Stimulated activated CD8-positive, alpha-beta memory T cell treated with anti-CD3 and anti-CD28 coated beads, Interleukin-4, amount 100 ng/mL, for 48 hours (primary cell): ENCODE data around the gene CFI.
"Not testable (repeated sequence)": the region's sequence is repeated elsewhere in the genome, so short reads cannot be mapped to it uniquely, and the experiment has no call there.

Source experiments
- DNase-seq: peaks from one replicate; pipeline ENCODE4 v3.0.0-alpha.2; 2020

Gene CFI

GRCh38 chr4:109787807-109788206 lies 14.0 kb downstream of the CFI start:
- DNase-seq: no peak

GRCh38 chr4:109786846-109787245 lies 15.0 kb downstream of the CFI start:
- no peak for DNase-seq

GRCh38 chr4:109782092-109782491 lies 19.7 kb downstream of the CFI start:
- DNase-seq: not testable (repeated sequence)

- DNase-seq: no peak
Observed at GRCh38 chr4:109764789-109765402, 36.9 kb downstream of the CFI start.

- no peak for DNase-seq
Observed at GRCh38 chr4:109764376-109764775, 37.4 kb downstream of the CFI start.

- no peak for DNase-seq
Observed at GRCh38 chr4:109760682-109761081, 41.1 kb downstream of the CFI start.

- no peak for DNase-seq
Observed at GRCh38 chr4:109755656-109756055, 46.1 kb downstream of the CFI start.

- no peak for DNase-seq
Observed at GRCh38 chr4:109754093-109754857, 47.5 kb downstream of the CFI start.

- DNase-seq: no peak
Observed at GRCh38 chr4:109752525-109752924, 49.3 kb downstream of the CFI start.

- no peak for DNase-seq
Observed at GRCh38 chr4:109751852-109752251, 49.9 kb downstream of the CFI start.

GRCh38 chr4:109750652-109751244 lies 51.1 kb downstream of the CFI start:
- no peak for DNase-seq

GRCh38 chr4:109749388-109750082 lies 52.3 kb downstream of the CFI start:
- DNase-seq: no peak

- no peak for DNase-seq
Observed at GRCh38 chr4:109748114-109748513, 53.7 kb downstream of the CFI start.

- no peak for DNase-seq
Observed at GRCh38 chr4:109746728-109747127, 55.1 kb downstream of the CFI start.

GRCh38 chr4:109745830-109746229 lies 56.0 kb downstream of the CFI start:
- no peak for DNase-seq

- no peak for DNase-seq
Observed at GRCh38 chr4:109739547-109739946, 62.3 kb downstream of the CFI start.

GRCh38 chr4:109738104-109738872 lies 63.5 kb downstream of the CFI start:
- DNase-seq: no peak

GRCh38 chr4:109735566-109736365 lies 66.0 kb downstream of the CFI start:
- no peak for DNase-seq

- no peak for DNase-seq
Observed at GRCh38 chr4:109733728-109734127, 68.1 kb downstream of the CFI start.

- no peak for DNase-seq
Observed at GRCh38 chr4:109730619-109731545, 70.9 kb downstream of the CFI start.
